T-helper 1 cell treated with Interleukin-12 subunit alpha and Interleukin-12 subunit beta and Interleukin-4 antibody, amounts not matched to agents 30 ng/mL and 1 ng/mL, for 36 hours (primary cell): ENCODE results near the gene NFIA. TPM values are rescaled to one million over a fixed set of nuclear protein-coding genes. Genes with fewer than 3 reads are reported as not detected.

Source experiments
- intact Hi-C: fragments of 100-400 bp; cut with micrococcal nuclease; formaldehyde crosslinking; loops from one replicate; pipeline ENCODE4 v1.15.1; 2024
- total RNA-seq: library from RNA; stranded (reverse); gene quantifications from 2 replicates; pipeline ENCODE4 v1.2.3, GENCODE V29; 2022

Gene NFIA
- total RNA-seq, 1 donor from 2014 or later = 0.66 TPM

DNA sequence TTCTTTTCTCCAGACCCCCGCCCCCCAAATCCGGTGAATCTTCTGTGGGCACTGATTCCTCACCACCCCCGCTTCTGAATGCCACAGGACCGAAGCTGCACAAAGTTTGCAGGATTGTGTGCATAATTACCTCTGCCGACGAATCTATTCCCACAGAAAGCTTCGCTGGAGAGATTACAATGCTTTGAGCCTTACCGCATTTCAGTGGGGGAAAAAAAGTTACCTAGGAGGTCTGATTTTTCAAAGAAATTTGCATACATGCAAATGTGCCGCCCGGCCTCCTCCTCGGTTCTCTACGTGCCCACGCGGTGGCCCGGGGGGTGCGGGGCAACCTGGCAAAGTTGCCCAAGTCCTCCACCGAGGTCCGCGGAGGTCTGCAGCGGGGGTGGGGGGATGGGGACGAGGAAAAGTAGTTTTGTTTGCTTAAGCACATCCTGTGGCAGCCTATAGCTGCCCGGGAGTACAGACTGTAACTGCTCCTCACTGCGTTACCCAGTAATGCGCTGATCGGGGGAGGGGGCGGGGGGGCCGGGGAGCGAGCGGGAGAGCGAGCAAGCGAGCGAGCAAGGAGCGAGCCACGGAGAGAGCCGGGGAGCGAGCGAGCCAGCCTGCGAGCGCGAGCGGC is 563 bp upstream of the NFIA start:
- intact Hi-C loops = no loop called here

DNA sequence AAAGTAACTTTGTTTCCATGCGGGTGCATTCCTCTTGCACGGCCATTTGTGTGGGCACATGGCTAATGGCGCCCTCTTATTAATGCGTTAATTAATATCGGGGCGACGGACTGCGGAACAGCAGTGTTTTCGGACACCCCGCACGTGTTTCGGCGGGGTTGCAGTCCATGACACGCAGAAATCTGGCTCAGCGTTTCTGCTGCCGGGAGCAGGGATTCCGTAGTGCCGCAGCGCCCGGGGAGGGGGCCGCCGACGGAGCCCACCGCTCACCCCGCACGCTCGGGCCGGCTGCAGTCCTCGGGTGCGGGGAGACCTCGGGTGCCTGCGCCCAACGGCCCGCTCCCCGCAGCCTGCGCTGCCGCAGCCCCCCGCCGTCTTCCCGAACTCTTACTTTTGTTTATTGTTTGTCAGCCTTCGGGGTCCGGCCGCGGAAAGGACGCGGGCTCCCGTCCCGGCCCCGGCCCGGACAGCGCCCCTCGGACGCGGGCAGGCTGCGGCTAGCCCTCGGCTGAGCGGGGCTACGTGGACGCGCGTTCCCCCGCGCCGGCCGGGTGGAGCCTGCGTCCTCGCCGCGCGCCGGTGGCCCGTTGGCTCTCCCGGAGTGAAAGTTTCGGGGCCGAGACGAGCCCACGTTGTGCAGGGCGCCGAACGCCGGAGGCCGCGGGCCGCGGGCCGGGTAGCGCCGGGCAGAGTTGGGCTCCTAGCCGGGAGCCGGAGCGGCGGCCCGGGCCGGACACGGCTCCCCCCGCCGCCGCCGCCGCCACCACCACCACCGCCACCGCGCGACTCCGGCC is 849 bp downstream of the NFIA start:
- intact Hi-C loops = no loop called here

DNA sequence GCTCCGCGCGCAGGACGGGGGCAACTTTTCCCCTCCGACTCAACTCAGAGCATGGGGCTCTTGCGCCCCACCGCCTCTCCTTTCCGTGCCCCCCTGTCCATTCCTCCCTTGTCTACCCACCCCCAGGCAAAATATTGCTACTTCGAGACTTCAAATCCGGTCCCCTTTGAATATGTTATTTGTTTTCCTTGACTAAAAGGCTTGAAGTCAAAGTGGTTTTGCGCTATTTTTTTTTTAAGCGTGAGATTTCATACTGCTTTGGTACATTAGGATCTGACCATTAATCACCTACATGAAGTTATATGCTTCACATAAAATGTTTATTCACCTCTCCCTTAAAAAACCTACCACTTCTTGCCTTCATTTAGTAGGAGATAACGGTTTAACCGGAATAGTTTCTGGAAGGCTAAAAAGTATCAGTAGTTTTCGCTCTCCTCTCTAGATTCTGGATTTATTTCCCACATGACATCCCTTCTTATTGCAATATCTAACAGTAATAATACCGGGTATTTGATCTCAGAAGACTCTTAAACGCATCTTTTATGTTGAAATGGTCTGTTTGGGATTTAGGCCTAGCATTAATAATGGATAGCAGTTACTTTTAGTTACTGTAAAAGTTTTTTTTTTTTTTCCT is 1.6 kb downstream of the NFIA start:
- intact Hi-C loops = no loop called here

DNA sequence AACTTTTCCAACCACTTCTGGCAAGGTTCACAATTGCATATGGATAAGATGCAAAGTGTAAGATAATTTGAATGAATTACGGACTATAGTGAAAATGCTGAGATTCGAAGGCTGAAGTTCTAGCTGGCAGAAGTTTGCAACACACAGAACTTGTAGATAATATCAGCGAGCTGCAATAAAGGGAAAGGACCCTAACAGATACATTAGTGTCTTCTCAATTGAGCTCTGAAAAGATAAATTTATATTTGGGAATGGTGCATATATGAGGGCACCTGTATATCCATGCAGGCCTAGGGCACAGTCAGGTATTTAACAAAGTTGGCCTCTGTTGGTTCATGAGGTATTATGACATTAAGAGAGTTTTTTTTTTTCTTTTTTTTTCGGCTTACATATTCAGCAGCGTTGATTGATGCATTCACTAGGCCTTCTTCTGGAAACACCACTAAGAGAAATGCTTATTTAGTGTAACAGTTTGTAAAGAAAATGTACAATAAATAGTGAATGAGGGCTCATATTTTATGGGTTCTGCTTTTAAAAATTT is 2.2 kb downstream of the NFIA start:
- intact Hi-C loops = no loop called here

DNA sequence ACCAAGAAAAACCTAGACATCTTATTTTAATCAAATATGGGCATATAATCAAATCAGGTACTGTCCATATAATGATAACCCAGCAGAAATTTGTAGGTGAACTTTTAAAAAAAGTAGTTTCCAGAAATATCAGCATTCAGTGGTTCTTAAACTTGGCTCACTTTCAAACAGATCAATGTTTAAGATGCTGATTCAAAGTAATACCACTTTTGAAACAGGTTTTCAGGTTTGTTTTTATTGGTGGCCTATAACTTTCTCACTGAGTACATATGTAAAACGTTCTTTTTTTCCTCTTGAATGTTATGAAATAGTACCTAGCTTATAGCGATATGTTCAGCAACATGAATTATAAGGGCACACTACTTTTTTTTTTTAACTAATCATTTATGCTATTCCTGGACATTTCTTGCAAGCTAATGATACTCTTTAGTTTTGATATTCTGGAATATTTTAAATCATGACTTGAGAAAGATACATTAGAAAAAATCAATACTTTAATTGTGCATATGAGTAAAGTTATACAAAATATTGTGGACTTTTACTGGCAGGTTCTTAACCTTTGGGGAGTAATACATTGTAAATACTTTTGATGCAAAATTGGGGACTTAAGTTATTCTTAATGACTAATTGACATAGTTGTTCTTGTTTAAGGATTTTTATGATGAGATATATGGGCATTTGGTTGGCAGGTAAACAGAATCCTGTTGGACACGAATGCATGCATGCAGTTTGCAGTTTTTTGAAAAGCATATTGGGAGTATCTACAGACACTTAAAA is 3.0 kb downstream of the NFIA start:
- intact Hi-C loops = no loop called here

DNA sequence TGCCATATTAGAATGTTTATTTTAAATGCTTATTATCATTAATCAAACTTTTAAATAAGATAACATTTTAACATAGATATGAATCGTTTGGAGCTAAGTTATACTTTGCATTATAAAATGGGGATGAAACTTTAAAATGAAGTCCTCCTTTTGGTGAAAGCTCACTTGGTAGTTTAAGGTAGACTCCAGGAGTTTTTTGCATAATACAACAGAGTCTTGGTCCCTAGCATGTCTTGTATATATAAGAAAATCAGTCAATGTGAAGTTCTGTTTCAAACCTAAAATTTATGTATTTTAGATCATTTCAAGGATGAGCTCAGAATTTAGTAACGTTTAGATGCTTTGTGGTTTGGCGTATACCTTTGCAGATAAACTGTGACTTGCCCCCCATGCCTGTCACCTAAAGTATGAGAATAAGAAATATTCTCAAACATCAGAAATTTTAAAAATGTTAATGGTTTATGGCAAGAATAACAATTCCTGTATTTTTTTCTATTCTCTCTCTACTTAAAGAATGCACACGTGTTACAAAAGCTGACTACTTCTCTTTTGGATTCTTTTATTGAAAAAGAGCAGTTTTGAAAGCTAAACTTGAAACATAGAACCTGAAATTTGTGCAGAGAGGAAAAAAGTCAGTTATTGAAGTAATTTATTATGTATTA is 3.8 kb downstream of the NFIA start:
- intact Hi-C loops = no loop called here

DNA sequence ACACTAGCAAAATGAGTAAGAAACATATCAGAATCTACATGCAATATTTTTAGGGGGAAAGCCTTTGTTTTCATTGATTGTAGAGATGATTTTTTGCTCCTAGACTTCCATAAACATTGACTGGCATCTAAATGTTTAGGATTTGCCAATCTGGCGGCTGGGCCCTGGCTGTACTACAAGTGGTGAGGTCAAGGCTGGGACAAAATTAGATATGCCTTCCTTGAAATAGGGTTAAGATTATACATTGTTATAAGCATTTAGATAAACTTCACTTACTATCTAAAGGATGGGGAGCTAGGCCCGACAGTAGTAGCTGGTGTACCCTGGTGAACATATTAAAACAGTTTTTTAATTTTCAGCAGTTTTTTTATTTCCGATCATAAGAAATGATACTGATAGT is 5.2 kb downstream of the NFIA start:
- intact Hi-C loops = no loop called here

DNA sequence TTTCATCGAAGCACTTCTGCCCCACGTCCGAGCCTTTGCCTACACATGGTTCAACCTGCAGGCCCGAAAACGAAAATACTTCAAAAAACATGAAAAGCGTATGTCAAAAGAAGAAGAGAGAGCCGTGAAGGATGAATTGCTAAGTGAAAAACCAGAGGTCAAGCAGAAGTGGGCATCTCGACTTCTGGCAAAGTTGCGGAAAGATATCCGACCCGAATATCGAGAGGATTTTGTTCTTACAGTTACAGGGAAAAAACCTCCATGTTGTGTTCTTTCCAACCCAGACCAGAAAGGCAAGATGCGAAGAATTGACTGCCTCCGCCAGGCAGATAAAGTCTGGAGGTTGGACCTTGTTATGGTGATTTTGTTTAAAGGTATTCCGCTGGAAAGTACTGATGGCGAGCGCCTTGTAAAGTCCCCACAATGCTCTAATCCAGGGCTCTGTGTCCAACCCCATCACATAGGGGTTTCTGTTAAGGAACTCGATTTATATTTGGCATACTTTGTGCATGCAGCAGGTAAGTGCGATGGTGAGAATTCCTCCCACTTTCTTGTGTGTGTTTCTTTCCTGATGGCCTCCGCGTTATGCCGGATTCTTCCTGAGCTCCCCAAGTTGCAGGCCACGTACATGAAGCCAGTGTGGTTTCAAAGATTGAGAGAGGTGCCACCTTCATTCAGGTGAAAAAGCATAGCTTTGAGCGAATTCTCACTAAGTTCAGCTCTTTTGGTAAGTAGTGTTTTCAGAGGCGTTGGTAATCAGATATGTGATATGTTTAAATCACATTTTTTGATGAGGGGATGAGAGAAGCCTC is 6.0 kb downstream of the NFIA start:
- intact Hi-C loops = no loop called here

DNA sequence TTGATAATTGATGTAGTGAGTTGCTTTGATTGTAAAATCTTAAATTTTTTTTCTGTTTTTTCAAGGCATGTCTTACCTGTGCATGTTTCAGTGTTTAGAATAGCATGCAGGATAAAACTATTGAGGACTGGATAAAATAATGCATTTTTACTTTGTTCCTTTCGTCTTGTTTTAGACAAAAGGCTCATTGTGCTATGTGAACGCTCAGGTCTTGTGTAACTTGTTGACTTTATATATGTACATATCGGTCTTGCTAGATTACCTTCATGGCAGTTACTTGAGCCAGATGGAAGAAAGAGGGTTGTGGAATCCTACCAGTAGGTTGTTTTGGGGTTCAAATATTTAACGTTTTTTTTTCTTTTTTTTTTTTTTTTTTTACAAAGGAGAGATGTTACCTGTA is 7.0 kb downstream of the NFIA start:
- intact Hi-C loops = no loop called here

DNA sequence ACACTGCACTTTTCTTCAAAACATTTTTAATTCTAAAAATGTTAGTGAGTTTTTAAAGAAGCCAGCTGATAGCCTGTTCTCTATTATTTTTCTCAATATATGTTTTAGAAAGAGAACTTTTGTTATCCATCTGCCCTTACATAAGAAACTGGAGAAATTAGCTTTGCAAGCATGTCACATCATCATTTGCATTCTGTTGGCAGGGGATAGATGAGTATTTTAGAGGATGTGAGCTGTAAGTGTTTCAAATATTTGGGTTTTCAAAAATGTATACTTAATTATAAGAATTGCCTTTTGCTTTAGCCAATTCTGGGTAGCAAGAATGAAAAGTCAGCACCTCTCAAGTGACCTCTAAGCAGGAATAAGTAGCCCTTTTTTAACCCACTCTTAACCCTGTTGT is 7.4 kb downstream of the NFIA start:
- intact Hi-C loops = no loop called here

DNA sequence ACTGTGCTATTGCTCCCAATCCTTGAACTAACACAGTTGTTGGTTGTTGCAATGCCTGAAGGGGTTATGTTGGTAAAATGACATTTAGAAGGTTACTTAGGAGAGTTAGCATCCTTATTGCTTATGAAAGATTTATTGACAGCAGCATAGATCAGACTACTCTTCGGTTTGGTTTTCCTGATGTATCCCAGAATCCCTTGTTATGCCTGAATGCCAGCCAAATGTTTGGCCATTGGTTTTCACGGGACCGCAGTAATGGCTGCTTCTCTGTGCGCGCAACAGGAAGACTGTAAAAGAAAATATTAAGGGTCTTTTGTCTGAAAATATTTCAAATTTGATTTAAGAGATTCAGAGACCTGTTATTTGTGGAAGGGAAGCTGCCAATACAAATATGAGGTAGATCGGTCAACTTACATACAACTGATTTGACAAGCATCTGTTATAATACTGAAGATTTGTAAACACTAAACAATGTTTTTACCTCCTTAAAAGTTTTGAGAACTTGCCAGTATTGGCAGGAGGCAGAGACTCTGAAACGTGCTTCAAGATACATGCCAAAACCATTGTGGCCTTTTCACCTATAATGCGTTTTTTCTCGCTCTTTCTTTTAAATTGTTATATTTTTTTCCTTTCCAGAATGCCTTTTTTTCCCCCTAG is 8.3 kb downstream of the NFIA start:
- intact Hi-C loops = no loop called here

DNA sequence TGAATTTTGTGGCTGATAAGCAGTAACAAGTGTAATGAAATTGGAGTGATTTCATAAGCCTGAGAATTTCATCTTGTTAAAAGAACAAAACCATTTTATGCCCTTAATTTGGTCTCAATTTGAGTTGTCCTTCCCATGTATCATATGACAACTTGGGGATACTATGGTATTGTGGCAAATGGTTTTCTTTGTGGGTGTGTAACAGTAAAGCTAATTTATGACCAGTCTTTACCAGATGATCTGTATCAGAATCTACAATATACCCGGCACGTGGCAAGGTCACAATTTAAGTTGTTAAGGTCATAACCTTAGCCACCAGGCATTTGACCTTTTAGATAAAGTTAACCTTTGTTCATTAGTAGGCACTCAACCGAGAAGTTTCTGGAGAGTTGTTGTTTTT is 9.1 kb downstream of the NFIA start:
- intact Hi-C loops = no loop called here

DNA sequence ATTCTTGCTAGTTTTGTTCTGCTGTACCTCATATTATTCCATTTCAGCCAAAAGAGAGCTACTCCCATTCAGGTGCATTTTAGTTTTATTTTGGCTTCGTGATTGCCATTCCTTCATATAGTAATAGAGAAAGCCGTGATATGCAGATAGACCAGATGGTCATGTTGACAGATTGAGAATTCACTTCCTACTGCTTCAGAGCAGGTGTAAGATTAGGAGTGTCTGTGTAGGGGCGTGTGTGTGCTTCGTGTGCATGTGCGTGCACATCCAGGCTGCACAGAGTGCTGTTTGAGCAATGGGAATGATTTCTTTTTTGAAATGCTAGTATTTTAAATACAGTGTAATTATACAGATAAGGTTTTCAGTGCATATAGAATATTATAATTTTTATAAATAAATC is 10.3 kb downstream of the NFIA start:
- intact Hi-C loops = no loop called here

DNA sequence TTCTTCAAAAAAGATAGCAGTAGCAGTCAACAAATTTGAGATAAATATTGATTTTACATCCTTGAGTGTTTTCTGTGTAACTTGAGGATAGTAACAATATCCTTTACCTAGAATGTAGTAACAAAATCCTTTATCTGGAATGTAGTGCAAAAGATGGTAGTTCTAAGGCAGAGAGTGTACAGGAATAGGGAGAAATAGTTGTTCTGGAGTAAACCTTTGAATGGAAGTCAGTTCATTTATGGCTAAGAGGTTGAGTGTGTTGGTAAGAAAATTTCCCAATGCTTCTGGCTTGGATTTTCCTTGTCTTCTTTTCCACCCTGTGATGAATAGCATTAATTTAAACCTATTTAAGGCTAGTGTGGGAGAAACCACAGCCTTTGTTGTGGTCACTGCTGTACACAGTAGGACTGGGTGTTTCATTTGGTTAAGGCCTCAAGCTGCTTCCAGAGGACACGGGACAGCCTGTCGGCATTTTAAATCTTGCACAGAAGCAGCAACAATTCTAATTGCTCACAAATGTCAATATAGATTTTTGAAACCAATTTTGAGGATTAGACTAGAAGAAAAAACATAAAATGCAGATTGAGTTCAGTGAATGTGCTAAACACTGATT is 11.3 kb downstream of the NFIA start:
- intact Hi-C loops = no loop called here

DNA sequence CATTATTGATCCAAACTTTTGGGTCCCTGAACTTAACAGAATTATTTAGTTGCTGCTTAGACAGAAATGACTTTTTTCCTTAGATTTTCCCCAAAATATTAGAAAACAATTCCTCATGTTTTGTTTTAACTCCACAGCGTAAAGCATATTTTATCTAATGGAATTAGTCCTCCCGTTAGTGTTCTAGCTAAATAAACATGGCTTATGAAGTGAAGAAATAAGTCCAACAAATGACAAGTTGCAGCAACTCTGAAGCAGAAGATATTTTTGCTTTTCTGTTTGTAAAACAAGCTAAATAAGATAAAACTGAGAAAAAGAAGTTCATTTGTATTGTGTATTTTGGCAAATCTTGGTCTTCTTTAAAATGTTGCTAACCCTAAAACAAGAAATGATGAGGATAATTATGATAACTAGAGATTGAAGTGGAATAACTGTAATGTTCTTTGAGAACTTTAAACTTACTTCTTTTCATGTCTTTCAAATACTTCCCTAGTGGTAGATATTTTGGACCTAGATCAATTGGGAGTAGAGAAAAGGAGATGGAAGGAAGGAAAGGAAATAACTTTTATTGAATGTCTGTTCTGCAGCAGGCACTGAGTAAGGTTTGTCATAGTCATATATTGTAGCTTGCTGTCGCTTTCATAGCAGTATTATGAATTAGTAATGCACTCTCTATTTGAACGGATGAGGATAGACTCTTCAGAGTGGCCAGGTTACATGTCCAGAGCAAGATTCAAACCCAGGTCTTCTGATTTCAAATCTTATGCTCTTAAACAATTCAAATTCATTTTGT is 12.5 kb downstream of the NFIA start:
- intact Hi-C loops = no loop called here

DNA sequence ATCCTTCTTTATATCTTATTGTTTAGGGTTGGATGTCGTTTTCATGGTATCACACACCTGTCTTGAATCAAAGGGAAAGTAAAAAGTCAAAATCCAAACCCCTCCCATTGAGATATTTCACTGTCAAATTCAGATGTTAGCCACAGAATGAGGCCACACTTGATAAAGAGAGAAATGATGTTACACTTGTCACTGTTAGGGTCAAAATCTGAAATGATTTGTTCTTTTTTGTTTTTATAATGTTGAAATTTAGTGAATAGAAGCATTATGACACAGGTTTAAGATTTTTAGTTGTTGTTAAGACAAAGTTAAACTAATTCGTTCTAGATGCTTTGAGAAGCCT is 13.1 kb downstream of the NFIA start:
- intact Hi-C loops = no loop called here

DNA sequence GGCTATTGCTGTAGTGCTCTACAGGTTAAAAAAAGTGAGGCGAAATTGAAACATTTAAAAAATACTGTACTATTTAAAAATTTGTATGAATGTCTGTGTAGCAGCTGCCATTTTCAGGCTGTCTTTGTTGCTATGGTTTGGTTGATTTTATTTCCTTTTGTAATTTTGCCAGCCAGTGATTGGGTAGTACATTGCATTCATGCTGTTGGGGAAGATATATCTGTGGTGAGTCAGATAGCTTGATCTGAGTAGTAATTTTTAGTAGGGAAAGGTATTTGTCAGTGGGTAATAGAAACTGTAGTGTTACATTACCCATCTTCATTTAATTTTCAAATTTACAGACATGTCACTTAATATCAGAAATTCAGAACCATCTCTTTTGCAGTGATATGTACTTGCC is 15.0 kb downstream of the NFIA start:
- intact Hi-C loops = no loop called here

DNA sequence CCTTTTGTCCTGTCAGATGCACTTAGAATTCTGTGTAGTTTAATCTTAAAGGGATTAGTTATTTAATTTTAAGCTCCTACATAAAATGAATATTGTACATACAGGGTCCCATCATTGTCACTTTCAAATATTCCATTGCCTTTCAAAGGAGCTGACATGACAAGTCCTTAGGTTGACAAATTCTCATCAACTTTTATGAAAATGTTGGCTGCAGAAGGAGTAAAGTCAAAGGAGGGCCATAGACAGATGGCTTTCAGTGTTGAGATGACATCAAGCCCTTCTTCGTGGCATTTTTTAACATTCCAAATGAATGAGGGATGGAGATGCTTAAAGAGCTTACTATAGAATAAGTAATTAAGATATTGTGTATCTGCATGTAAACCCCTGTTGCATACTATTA is 15.4 kb downstream of the NFIA start:
- intact Hi-C loops = no loop called here

DNA sequence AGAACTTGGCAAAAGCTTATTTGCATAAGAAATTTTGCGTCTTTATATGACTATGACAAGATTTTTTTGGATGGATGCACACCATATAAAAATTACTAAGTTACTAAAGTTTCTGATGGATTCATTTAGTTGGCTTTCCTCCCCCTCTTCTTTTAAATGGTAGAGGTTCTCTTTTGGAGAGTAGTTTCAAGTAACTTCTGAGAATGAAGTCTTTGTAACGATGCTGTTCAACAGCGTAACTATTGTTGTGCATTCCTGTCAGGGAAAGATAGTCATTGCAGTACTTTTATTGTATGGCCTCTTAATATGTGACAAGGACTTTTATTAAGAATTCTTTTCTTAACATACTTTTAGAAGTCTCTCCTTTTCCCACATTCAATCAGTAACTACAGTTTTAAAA is 16.0 kb downstream of the NFIA start:
- intact Hi-C loops = no loop called here
